Cardiac fibroblast (primary cell): Measurements from ENCODE around the gene RAMP3.

Experiments
- DNase-seq, 2 donors: peaks; one replicate each; pipeline versions ENCODE4 v3.0.0 to v3.0.0-alpha.2; 2010; ENCODE audit warnings: low read depth in 2 of 2
- H3K4me3 ChIP-seq, 2 donors: replicated peaks in 1 of 2; 1 replicate in 1 of 2; 2 replicates in 1 of 2; pipeline ENCODE4 v1.5.1; 2011; ENCODE audit warnings: low read depth in 2 of 2, low read length in 2 of 2, mild to moderate bottlenecking in 2 of 2, moderate library complexity in 1 of 2
- CTCF ChIP-seq: IDR thresholded peaks from one replicate; pipeline ENCODE4 v1.5.1; 2011; ENCODE audit warnings: low read depth, mild to moderate bottlenecking, low read length, inconsistent platforms

RAMP3 gene

GRCh38 chr7:45215601-45216062 is 58.0 kb downstream of the RAMP3 start:
- H3K4me3 ChIP-seq, result no peak overlapping the region
- no peak for TF ChIP-seq CTCF
- no peak for DNase-seq

GRCh38 chr7:45216181-45216580 is 58.6 kb downstream of the RAMP3 start:
- DNase-seq, result no peak
- no peak overlapping the region for H3K4me3 ChIP-seq
- no peak for TF ChIP-seq CTCF

- TF ChIP-seq CTCF, result no peak
- DNase-seq, result no peak
- no peak overlapping the region for H3K4me3 ChIP-seq
These were observed 59.1 kb downstream of the RAMP3 start for GRCh38 chr7:45216622-45217165.

- TF ChIP-seq CTCF, result peak; percentile 49
- no peak overlapping the region for H3K4me3 ChIP-seq
- DNase-seq, result peak in 1 of 2 donors; percentile 15
These were observed 59.8 kb downstream of the RAMP3 start for GRCh38 chr7:45217358-45217757.

GRCh38 chr7:45219130-45219529 is 61.5 kb downstream of the RAMP3 start:
- no peak for TF ChIP-seq CTCF
- DNase-seq, result no peak
- H3K4me3 ChIP-seq, result no peak overlapping the region

- TF ChIP-seq CTCF, result no peak
- no peak overlapping the region for H3K4me3 ChIP-seq
- DNase-seq, result no peak
These were observed 62.3 kb downstream of the RAMP3 start for GRCh38 chr7:45219801-45220435.
